Colonic mucosa (tissue), 4 donors: ENCODE results near the gene CADM1. TPM values are rescaled to one million over a fixed set of nuclear protein-coding genes. Genes with fewer than 3 reads are reported as not detected.

Experiments used
- DNase-seq: peaks from one replicate; pipeline ENCODE4 v3.0.0-alpha.2; 2020
- H3K27ac ChIP-seq: fragments of 200-600 bp; one replicate; pipeline ENCODE4 v1.8.0; 2021
- H3K27me3 ChIP-seq: fragments of 200-600 bp; one replicate; pipeline ENCODE4 v1.8.0; 2021
- H3K36me3 ChIP-seq: fragments of 200-600 bp; one replicate; pipeline ENCODE4 v1.8.0; 2021
- H3K4me1 ChIP-seq: fragments of 200-600 bp; one replicate; pipeline ENCODE4 v1.8.0; 2021; ENCODE audit warnings: mild to moderate bottlenecking
- H3K4me3 ChIP-seq: fragments of 200-600 bp; one replicate; pipeline ENCODE4 v1.8.0; 2021
- H3K9ac ChIP-seq, 2 donors: one replicate each; pipeline ENCODE4 v1.7.0; 2013; ENCODE audit warnings: control low read depth in 2 of 2, low read depth in 2 of 2, low read length in 2 of 2
- H3K9me3 ChIP-seq: fragments of 200-600 bp; one replicate; pipeline ENCODE4 v1.8.0; 2021
- intact Hi-C: fragments of 100-400 bp; cut with DNase I; formaldehyde crosslinking; loops from one replicate; pipeline ENCODE4 v1.14.1; 2022
- total RNA-seq, 2 donors: library from RNA; stranded (reverse); fragmentation: NEBNext Ultra II Directional in 1 of 2; extraction: Animal tissue kit (Norgen Biotek cat#: 25700) in 1 of 2; gene quantifications; one replicate each; pipeline ENCODE4 v1.2.1, GENCODE V29; 2021
- TF ChIP-seq, protein P1 (sequence below): fragments of 200-600 bp; IDR thresholded peaks from one replicate; pipeline ENCODE4 v1.8.0; 2022; ENCODE audit warnings: antibody characterized with exemption, mild to moderate bottlenecking
- donor health status: healthy.
- donor health status: DM: no; HTN: no; CAD: no.
- donor health status: DM: no; HTN: no; CAD: no.

CADM1 gene
- total RNA-seq, 2 donors from 2014 or later: 5.2 to 6.4 TPM

DNA sequence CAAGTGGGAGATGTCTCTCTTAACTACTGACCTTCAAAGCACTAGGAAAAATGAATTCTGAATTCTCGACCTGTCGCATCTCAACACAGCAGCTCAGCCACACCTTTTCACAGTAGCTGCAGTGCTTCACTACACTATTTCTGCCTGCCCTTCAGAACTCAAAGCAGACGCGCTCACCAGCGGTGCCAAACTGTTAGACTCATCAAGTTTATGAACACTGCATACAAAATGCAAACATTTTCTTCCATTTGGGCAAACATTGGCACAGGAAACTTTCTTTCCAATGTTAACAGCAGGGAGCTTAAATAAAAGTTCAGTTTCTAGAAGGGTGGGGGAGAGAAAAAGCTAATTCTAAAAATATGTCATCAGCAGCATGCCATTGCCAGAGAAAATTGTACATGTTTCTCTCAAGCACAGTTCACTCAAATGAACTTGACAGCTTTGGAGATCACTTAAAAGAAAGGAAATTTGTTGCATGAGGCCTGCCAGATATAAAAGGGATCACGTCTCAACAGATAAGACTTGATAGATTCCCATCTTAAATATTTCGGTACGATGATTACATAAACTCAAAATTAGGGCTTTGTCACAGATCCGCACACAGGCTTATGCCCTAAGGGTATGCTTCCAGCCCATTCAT is 82.7 kb downstream of the CADM1 start:
- DNase-seq: no peak
- no peak overlapping the region for H3K27ac ChIP-seq
- H3K4me1 ChIP-seq: no peaks in the 10 kb centered on the region
- no peak overlapping the region for H3K9ac ChIP-seq
- no peak overlapping the region for H3K4me3 ChIP-seq
- peaks cover 15% of the 10 kb centered on the region for H3K27me3 ChIP-seq
- no peaks in the 10 kb centered on the region for H3K36me3 ChIP-seq
- intact Hi-C loops: no loop called here
- no peaks in the 10 kb centered on the region for H3K9me3 ChIP-seq
- TF ChIP-seq, protein P1, sequence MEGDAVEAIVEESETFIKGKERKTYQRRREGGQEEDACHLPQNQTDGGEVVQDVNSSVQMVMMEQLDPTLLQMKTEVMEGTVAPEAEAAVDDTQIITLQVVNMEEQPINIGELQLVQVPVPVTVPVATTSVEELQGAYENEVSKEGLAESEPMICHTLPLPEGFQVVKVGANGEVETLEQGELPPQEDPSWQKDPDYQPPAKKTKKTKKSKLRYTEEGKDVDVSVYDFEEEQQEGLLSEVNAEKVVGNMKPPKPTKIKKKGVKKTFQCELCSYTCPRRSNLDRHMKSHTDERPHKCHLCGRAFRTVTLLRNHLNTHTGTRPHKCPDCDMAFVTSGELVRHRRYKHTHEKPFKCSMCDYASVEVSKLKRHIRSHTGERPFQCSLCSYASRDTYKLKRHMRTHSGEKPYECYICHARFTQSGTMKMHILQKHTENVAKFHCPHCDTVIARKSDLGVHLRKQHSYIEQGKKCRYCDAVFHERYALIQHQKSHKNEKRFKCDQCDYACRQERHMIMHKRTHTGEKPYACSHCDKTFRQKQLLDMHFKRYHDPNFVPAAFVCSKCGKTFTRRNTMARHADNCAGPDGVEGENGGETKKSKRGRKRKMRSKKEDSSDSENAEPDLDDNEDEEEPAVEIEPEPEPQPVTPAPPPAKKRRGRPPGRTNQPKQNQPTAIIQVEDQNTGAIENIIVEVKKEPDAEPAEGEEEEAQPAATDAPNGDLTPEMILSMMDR: no peak

DNA sequence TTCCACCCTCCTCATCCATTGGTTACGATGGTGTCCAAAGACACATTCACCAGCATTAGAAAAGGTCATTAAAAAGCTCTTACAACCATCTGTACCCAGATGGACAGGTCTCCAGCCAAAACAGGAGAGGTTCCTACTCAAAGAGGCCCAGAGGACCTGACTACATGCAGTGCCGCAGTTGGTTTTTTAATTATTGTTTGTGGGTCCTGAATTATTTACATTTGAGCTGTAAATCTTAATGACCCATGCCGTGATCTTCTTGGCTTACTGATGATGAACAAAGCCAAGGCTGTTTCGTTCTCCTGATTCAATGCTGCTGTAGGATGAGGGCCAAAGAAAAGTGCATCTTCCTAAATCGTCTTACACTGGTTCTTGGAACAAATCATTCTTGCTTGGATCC is 83.7 kb downstream of the CADM1 start:
- Histone ChIP-seq H3K4me1 (no peaks in the 10 kb centered on the region), H3K9me3 (no peaks in the 10 kb centered on the region), H3K9ac (no peak overlapping the region), H3K36me3 (no peaks in the 10 kb centered on the region), H3K27ac (no peak overlapping the region), H3K27me3 (peaks cover 15% of the 10 kb centered on the region), H3K4me3 (no peak overlapping the region)
- intact Hi-C loops: no loop called here
- DNase-seq: no peak
- TF ChIP-seq, protein P1: no peak

DNA sequence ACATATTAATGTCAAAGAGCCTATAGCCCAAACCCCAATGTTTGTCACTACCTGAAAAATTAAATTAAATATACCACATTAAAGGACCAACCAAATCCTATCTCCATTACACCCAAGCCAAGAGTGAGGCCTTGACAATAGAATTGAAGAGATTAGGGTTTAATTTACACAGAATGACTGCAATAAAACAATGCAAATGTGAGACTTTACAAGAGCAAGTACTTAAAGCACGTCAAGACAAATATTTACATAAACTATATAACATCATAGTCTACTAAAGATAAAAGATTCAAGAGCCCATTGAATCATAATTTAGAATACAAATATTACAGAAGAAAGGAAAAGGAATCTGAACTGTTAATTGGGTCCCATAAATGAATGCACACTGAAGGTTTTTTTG is 85.6 kb downstream of the CADM1 start:
- H3K9ac ChIP-seq: no peak overlapping the region

DNA sequence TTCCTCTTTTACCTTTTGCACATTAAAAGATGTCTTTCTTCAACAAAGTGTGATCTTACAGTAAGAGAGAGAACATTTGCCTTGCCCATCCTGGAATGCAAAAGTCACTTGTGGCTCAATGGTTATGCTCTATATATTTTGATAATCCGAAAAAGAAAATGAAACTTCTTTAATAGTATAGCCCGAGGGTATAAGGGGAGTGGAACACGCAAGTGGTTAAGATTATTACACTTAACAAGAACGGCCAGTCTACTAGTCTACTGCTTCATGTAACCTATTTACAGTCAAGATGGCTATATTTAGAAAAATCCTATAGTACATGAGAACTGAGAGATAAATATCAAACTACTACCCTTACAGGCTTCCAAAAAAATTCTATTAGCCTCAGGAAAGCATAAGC is 86.1 kb downstream of the CADM1 start:
- TF ChIP-seq, protein P1: no peak
- no peak for DNase-seq
- Histone ChIP-seq H3K36me3 (no peaks in the 10 kb centered on the region), H3K27me3 (peaks cover 15% of the 10 kb centered on the region), H3K9me3 (no peaks in the 10 kb centered on the region), H3K4me3 (no peak overlapping the region), H3K4me1 (no peaks in the 10 kb centered on the region), H3K27ac (no peak overlapping the region), H3K9ac (no peak overlapping the region)
- intact Hi-C loops: no loop called here

More for the DNA sequence above, 85.6 kb downstream of the CADM1 start:
- Histone ChIP-seq H3K4me3 (no peak overlapping the region), H3K36me3 (no peaks in the 10 kb centered on the region), H3K27ac (no peak overlapping the region), H3K4me1 (no peaks in the 10 kb centered on the region), H3K27me3 (peaks cover 15% of the 10 kb centered on the region), H3K9me3 (no peaks in the 10 kb centered on the region)
- TF ChIP-seq, protein P1: no peak
- intact Hi-C loops: no loop called here
- DNase-seq: no peak

DNA sequence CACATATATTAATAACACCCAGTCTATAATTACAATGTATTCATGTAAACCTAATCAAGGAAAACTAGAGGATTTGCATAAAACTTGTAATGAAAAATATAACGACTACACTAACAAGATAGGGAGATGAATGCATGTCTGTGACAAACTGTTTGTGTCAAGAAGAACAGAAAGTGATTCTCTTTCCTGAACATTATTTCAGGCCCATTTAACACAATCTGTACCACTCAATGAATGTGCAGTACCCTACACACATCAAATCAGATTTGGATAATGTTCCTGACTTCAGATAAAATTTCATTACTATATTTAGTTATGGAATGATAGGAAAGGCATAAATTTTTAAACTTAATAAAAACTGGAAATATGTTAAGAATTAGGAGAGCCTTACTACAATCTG is 93.1 kb downstream of the CADM1 start:
- Histone ChIP-seq H3K36me3 (no peaks in the 10 kb centered on the region), H3K4me1 (no peaks in the 10 kb centered on the region), H3K9ac (no peak overlapping the region), H3K27me3 (no peaks in the 10 kb centered on the region), H3K9me3 (no peaks in the 10 kb centered on the region), H3K4me3 (no peak overlapping the region), H3K27ac (no peak overlapping the region)
- TF ChIP-seq, protein P1: no peak
- intact Hi-C loops: no loop called here
- DNase-seq: no peak
